Measurements from ENCODE around the gene SKA1. TPM values are rescaled to one million over a fixed set of nuclear protein-coding genes. Genes with fewer than 3 reads are reported as not detected.

Gene SKA1
- polyA plus RNA-seq, 2 of the 4 experiments (the other 2 are of a cell fraction), result 12.5 to 24.3 TPM

DNA sequence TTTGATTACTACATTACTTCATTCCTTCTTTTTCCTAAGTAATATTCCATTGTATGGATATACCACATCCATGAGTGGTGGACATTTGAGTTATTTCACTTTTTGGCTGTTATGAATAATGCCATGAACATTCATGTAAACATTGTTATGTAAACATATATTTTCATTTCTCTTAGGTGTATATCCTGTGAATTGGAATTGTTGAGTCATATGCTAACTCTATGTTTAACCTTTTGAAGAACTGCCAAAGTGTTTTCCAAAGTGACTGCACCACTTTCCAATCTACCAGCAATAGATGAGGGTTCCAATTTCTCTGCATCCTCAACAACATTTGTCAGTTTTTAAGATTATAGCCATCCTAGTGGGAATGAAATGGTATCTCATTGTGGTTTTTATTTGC, 44.7 kb upstream of the SKA1 start:
- DNase-seq (ENCODE audit: low read depth in 1 of 2, low spot score in 1 of 2) (no peak), ATAC-seq (no peak), FAIRE-seq (no peak)
- Histone ChIP-seq H3K4me3 (no peak overlapping the region), H3K4me2 (no peak overlapping the region), H3K27ac (no peak overlapping the region), H3K9me3 (no peaks in the 10 kb centered on the region), H3K4me1 (no peaks in the 10 kb centered on the region)
- ChIA-PET POLR2A (no interaction called here), CTCF (no interaction called here)
- TF ChIP-seq FOXS1 (CRISPR knock-in tag; IDR thresholded peaks at IDR 0.05) (no peak), FOSL2 (IDR thresholded peaks at IDR 0.05) (no peak), FOSL2 (CRISPR knock-in tag; IDR thresholded peaks at IDR 0.05) (no peak), CBX2 (IDR thresholded peaks at IDR 0.05; ENCODE audit: borderline replicate concordance, low read depth) (no peak), HDAC2 (IDR thresholded peaks at IDR 0.05) (no peak), BHLHE40 (IDR thresholded peaks at IDR 0.05; ENCODE audit: low read depth, low read length) (no peak), RCOR1 (IDR thresholded peaks at IDR 0.05; ENCODE audit: low read depth, low read length) (no peak), MAFK (IDR thresholded peaks at IDR 0.05; ENCODE audit: partially characterized antibody) (no peak)
- TF ChIP-seq, protein P1, sequence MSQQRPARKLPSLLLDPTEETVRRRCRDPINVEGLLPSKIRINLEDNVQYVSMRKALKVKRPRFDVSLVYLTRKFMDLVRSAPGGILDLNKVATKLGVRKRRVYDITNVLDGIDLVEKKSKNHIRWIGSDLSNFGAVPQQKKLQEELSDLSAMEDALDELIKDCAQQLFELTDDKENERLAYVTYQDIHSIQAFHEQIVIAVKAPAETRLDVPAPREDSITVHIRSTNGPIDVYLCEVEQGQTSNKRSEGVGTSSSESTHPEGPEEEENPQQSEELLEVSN (IDR thresholded peaks at IDR 0.05; ENCODE audit: borderline replicate concordance, low read depth), result no peak

DNA sequence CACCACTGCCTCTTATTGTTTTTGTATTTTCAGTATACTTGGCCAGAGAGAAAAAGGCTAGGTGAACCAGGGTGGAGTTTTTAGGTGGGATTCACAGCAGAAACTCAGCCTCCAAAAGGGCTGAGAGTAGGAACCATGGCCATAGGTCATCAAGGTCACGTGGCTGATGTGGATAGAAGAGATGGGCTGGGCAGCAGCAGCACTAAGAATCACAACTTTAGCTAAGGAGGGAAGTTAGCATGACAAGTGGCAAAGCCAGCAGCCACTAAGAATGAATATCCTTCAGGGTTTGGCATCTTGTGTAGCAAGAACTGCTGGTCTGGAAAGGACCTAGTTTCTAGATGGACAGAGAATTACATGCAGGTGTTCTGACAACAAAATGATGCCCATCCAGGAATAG, 43.2 kb upstream of the SKA1 start:
- POLR2A ChIA-PET, result no interaction called here
- TF ChIP-seq, protein P2, sequence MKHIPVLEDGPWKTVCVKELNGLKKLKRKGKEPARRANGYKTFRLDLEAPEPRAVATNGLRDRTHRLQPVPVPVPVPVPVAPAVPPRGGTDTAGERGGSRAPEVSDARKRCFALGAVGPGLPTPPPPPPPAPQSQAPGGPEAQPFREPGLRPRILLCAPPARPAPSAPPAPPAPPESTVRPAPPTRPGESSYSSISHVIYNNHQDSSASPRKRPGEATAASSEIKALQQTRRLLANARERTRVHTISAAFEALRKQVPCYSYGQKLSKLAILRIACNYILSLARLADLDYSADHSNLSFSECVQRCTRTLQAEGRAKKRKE (CRISPR knock-in tag; IDR thresholded peaks at IDR 0.05; ENCODE audit: low read depth), result no peak
- TF ChIP-seq, protein P3, sequence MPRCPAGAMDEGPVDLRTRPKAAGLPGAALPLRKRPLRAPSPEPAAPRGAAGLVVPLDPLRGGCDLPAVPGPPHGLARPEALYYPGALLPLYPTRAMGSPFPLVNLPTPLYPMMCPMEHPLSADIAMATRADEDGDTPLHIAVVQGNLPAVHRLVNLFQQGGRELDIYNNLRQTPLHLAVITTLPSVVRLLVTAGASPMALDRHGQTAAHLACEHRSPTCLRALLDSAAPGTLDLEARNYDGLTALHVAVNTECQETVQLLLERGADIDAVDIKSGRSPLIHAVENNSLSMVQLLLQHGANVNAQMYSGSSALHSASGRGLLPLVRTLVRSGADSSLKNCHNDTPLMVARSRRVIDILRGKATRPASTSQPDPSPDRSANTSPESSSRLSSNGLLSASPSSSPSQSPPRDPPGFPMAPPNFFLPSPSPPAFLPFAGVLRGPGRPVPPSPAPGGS (IDR thresholded peaks at IDR 0.05), result no peak
- TF ChIP-seq MAZ (IDR thresholded peaks at IDR 0.05; ENCODE audit: borderline replicate concordance, low read depth, low read length) (no peak), CBX8 (IDR thresholded peaks at IDR 0.05) (no peak), ZSCAN20 (CRISPR knock-in tag; IDR thresholded peaks at IDR 0.05) (no peak), FOSL2 (IDR thresholded peaks at IDR 0.05) (no peak), FOSL2 (CRISPR knock-in tag; IDR thresholded peaks at IDR 0.05) (no peak), GATA3 (IDR thresholded peaks at IDR 0.05; ENCODE audit: borderline replicate concordance) (no peak), RCOR1 (IDR thresholded peaks at IDR 0.05; ENCODE audit: low read depth, low read length) (no peak), SMC3 (IDR thresholded peaks at IDR 0.05) (no peak), EHF (CRISPR knock-in tag; IDR thresholded peaks at IDR 0.05) (no peak), RAD21 (conservative IDR thresholded peaks at IDR 0.05 in 1 of 2, IDR thresholded peaks at IDR 0.05 in 1 of 2) (no peak), MYC (IDR thresholded peaks at IDR 0.05; ENCODE audit: borderline replicate concordance, low read length) (no peak)
- TF ChIP-seq, protein P1 (IDR thresholded peaks at IDR 0.05; ENCODE audit: borderline replicate concordance, low read depth), result no peak
- FAIRE-seq (no peak), DNase-seq (ENCODE audit: low read depth in 1 of 2, low spot score in 1 of 2) (no peak), ATAC-seq (no peak)
- Histone ChIP-seq H3K27ac (no peak overlapping the region), H3K4me1 (no peaks in the 10 kb centered on the region), H3K4me2 (no peak overlapping the region), H3K9me3 (no peaks in the 10 kb centered on the region), H3K4me3 (no peak overlapping the region)
- CTCF ChIA-PET, result interaction anchor here (0.8 kb wide), 1 partner anchor 25 kb away, joined by 4 read pairs; no protein-coding TSS in a partner anchor
- 0% methylated on average over 1 of the region's 1 CpG for WGBS (ENCODE audit: missing lambda C conversion rate)

DNA sequence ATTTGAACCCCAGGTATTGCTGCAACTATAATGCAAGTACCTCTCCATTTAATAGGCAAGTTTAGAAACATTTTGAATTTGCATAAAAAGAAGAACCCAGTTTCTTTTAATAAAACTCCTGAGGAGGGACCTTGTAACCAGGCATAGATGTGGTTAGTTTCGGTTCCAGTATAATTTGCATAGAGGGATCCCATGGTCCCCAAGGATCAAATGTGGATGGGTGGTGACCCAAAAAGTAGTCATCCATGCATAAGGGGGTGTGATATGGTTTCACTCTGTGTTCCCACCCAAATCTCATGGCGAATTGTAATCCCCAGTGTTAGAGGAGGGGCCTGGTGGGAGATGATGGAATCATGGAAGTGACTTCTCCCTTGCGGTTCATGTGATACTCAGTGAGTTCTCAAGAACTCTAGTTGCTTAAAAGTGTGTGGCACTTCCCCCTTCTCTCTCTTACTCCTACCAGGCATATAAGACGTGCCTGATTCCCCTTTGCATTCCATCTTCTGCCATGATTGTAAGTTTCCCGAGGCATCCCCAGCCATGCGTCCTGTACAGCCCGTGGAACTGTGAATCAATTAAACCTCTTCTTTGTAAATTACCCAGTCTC, 40.2 kb upstream of the SKA1 start:
- no peak for ATAC-seq
- TF ChIP-seq RFX5 (IDR thresholded peaks at IDR 0.05), result no peak
- TF ChIP-seq, protein P4, sequence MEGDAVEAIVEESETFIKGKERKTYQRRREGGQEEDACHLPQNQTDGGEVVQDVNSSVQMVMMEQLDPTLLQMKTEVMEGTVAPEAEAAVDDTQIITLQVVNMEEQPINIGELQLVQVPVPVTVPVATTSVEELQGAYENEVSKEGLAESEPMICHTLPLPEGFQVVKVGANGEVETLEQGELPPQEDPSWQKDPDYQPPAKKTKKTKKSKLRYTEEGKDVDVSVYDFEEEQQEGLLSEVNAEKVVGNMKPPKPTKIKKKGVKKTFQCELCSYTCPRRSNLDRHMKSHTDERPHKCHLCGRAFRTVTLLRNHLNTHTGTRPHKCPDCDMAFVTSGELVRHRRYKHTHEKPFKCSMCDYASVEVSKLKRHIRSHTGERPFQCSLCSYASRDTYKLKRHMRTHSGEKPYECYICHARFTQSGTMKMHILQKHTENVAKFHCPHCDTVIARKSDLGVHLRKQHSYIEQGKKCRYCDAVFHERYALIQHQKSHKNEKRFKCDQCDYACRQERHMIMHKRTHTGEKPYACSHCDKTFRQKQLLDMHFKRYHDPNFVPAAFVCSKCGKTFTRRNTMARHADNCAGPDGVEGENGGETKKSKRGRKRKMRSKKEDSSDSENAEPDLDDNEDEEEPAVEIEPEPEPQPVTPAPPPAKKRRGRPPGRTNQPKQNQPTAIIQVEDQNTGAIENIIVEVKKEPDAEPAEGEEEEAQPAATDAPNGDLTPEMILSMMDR (IDR thresholded peaks at IDR 0.05), result no peak
- no peak for TF ChIP-seq BHLHE40 (IDR thresholded peaks at IDR 0.05; ENCODE audit: low read depth, low read length)
- TF ChIP-seq, protein P5, sequence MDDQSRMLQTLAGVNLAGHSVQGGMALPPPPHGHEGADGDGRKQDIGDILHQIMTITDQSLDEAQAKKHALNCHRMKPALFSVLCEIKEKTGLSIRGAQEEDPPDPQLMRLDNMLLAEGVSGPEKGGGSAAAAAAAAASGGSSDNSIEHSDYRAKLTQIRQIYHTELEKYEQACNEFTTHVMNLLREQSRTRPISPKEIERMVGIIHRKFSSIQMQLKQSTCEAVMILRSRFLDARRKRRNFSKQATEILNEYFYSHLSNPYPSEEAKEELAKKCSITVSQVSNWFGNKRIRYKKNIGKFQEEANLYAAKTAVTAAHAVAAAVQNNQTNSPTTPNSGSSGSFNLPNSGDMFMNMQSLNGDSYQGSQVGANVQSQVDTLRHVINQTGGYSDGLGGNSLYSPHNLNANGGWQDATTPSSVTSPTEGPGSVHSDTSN (IDR thresholded peaks at IDR 0.05), result no peak
- TF ChIP-seq HOXB5 (CRISPR knock-in tag; IDR thresholded peaks at IDR 0.05), result no peak
- TF ChIP-seq, protein P6, sequence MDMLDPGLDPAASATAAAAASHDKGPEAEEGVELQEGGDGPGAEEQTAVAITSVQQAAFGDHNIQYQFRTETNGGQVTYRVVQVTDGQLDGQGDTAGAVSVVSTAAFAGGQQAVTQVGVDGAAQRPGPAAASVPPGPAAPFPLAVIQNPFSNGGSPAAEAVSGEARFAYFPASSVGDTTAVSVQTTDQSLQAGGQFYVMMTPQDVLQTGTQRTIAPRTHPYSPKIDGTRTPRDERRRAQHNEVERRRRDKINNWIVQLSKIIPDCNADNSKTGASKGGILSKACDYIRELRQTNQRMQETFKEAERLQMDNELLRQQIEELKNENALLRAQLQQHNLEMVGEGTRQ (IDR thresholded peaks at IDR 0.05), result no peak
- H3K9me3 ChIP-seq, result no peaks in the 10 kb centered on the region
- H3K4me3 ChIP-seq, result no peak overlapping the region
- H3K4me1 ChIP-seq, result no peaks in the 10 kb centered on the region
- WGBS (ENCODE audit: missing lambda C conversion rate), result 53% methylated on average over 7 of the region's 7 CpGs
- no peak overlapping the region for H3K27ac ChIP-seq
- POLR2A ChIA-PET, result no interaction called here
- no peak overlapping the region for H3K4me2 ChIP-seq
- no peak for DNase-seq (ENCODE audit: low read depth in 1 of 2, low spot score in 1 of 2)
- FAIRE-seq, result no peak
- CTCF ChIA-PET, result no interaction called here
